ENCODE measurements around the gene CFAP251. TPM values are rescaled to one million over a fixed set of nuclear protein-coding genes. Genes with fewer than 3 reads are reported as not detected.
"Not testable (repeated sequence)": the region's sequence is repeated elsewhere in the genome, so short reads cannot be mapped to it uniquely, and the experiment has no call there.

Gene CFAP251
- total RNA-seq (2014; rRNA removed; shearing (Covaris generic)) = 0.31 and 0.44 TPM in 2 replicates

GRCh38 chr12:121917950-121918678 lies at the start of gene CFAP251:
Gene CFAP251, plus strand, starts transcription at chr12:121918592. Its CDS starts 2,714 bp downstream, at chr12:121921306.
- in situ Hi-C loops (cut with HindIII; ENCODE audit: low sequenced_read_pairs) = no loop called here
- peak; percentile 93 for DNase-seq (ENCODE audit: low spot score)

GRCh38 chr12:121869229-121869628 lies 49.2 kb upstream of the CFAP251 start:
- DNase-seq (ENCODE audit: low spot score); in situ Hi-C loops (cut with HindIII; ENCODE audit: low sequenced_read_pairs): not testable (repeated sequence)

- in situ Hi-C loops (cut with HindIII; ENCODE audit: low sequenced_read_pairs) = no loop called here
- no peak for DNase-seq (ENCODE audit: low spot score)
Measured at GRCh38 chr12:121871467-121871866, 46.9 kb upstream of the CFAP251 start.

GRCh38 chr12:121872546-121873215 lies 45.7 kb upstream of the CFAP251 start:
- peak; percentile 94 for DNase-seq (ENCODE audit: low spot score)
- in situ Hi-C loops (cut with HindIII; ENCODE audit: low sequenced_read_pairs) = no loop called here

- in situ Hi-C loops (cut with HindIII; ENCODE audit: low sequenced_read_pairs) = no loop called here
- no peak for DNase-seq (ENCODE audit: low spot score)
Measured at GRCh38 chr12:121873216-121873569, 45.2 kb upstream of the CFAP251 start.

GRCh38 chr12:121874071-121874470 lies 44.3 kb upstream of the CFAP251 start:
- DNase-seq (ENCODE audit: low spot score) = no peak
- in situ Hi-C loops (cut with HindIII; ENCODE audit: low sequenced_read_pairs) = no loop called here

- in situ Hi-C loops (cut with HindIII; ENCODE audit: low sequenced_read_pairs) = no loop called here
- DNase-seq (ENCODE audit: low spot score) = no peak
Measured at GRCh38 chr12:121875582-121875981, 42.8 kb upstream of the CFAP251 start.

- in situ Hi-C loops (cut with HindIII; ENCODE audit: low sequenced_read_pairs); DNase-seq (ENCODE audit: low spot score): not testable (repeated sequence)
Measured at GRCh38 chr12:121876080-121876447, 42.3 kb upstream of the CFAP251 start.

- DNase-seq (ENCODE audit: low spot score) = no peak
- in situ Hi-C loops (cut with HindIII; ENCODE audit: low sequenced_read_pairs) = no loop called here
Measured at GRCh38 chr12:121883315-121883660, 35.1 kb upstream of the CFAP251 start.

GRCh38 chr12:121885129-121885528 lies 33.3 kb upstream of the CFAP251 start:
- in situ Hi-C loops (cut with HindIII; ENCODE audit: low sequenced_read_pairs) = not testable (repeated sequence)

GRCh38 chr12:121888083-121888477 lies 30.3 kb upstream of the CFAP251 start:
- no peak for DNase-seq (ENCODE audit: low spot score)
- in situ Hi-C loops (cut with HindIII; ENCODE audit: low sequenced_read_pairs) = no loop called here

More at GRCh38 chr12:121885129-121885528, 33.3 kb upstream of the CFAP251 start:
- DNase-seq (ENCODE audit: low spot score) = not testable (repeated sequence)

- in situ Hi-C loops (cut with HindIII; ENCODE audit: low sequenced_read_pairs) = no loop called here
Measured at GRCh38 chr12:121888478-121889273, 29.7 kb upstream of the CFAP251 start, which contains the start of gene PSMD9. Gene PSMD9, plus strand, starts transcription at chr12:121888790. Its CDS starts 67 bp downstream, at chr12:121888857.

GRCh38 chr12:121889274-121889624 lies 29.1 kb upstream of the CFAP251 start:
- in situ Hi-C loops (cut with HindIII; ENCODE audit: low sequenced_read_pairs) = no loop called here
- DNase-seq (ENCODE audit: low spot score) = no peak

More at GRCh38 chr12:121888478-121889273, 29.7 kb upstream of the CFAP251 start, which contains the start of gene PSMD9:
- peak; percentile 96 for DNase-seq (ENCODE audit: low spot score)

GRCh38 chr12:121889661-121890060 lies 28.7 kb upstream of the CFAP251 start:
- in situ Hi-C loops (cut with HindIII; ENCODE audit: low sequenced_read_pairs); DNase-seq (ENCODE audit: low spot score): not testable (repeated sequence)

GRCh38 chr12:121892673-121893561 lies 25.5 kb upstream of the CFAP251 start:
- no peak for DNase-seq (ENCODE audit: low spot score)
- in situ Hi-C loops (cut with HindIII; ENCODE audit: low sequenced_read_pairs) = no loop called here

GRCh38 chr12:121893961-121894460 lies 24.4 kb upstream of the CFAP251 start:
- DNase-seq (ENCODE audit: low spot score) = no peak
- in situ Hi-C loops (cut with HindIII; ENCODE audit: low sequenced_read_pairs) = no loop called here

GRCh38 chr12:121894633-121895032 lies 23.8 kb upstream of the CFAP251 start:
- DNase-seq (ENCODE audit: low spot score) = peak; percentile 71
- in situ Hi-C loops (cut with HindIII; ENCODE audit: low sequenced_read_pairs) = no loop called here

- in situ Hi-C loops (cut with HindIII; ENCODE audit: low sequenced_read_pairs) = no loop called here
- no peak for DNase-seq (ENCODE audit: low spot score)
Measured at GRCh38 chr12:121898287-121898686, 20.1 kb upstream of the CFAP251 start.

GRCh38 chr12:121899590-121899989 lies 18.8 kb upstream of the CFAP251 start:
- in situ Hi-C loops (cut with HindIII; ENCODE audit: low sequenced_read_pairs) = no loop called here
- no peak for DNase-seq (ENCODE audit: low spot score)
